SK-N-SH (cell line): ENCODE results near the gene ADAMTS17. TPM values are rescaled to one million over a fixed set of nuclear protein-coding genes. Genes with fewer than 3 reads are reported as not detected.

ENCODE experiments used
- CTCF ChIA-PET: fragments of 300-600, 350-600 bp; formaldehyde crosslinking; extraction: SDS; loops from one replicate; lab custom pipeline; 2021; lab: Yijun Ruan, JAX
- POLR2A ChIA-PET: fragments of 350-600 bp; sonication (Branson Sonifier 250); formaldehyde crosslinking; extraction: SDS; loops from one replicate; lab custom pipeline; 2020; ENCODE audit warnings: antibody characterized with exemption, inconsistent platforms; lab: Yijun Ruan, JAX
- DNase-seq: peaks from one replicate; pipeline ENCODE4 v3.0.0; 2012
- H2AFZ ChIP-seq: fragments of 200-600 bp; sonication (generic); 2 replicates; pipeline ENCODE4 v1.8.1; 2016; ENCODE audit warnings: antibody characterized with exemption, mild to moderate bottlenecking, low read depth
- H3F3A ChIP-seq: fragments of 200-600 bp; sonication (generic); replicated peaks from 2 replicates; pipeline ENCODE3; 2016; ENCODE audit warnings: antibody characterized with exemption, mild to moderate bottlenecking; ENCODE audit not compliant: insufficient read depth
- H3K27ac ChIP-seq, 2 experiments: fragments of 200-500 bp in 1 of 2; fragments of 200-600 bp in 1 of 2; sonication (Bioruptor generic) in 1 of 2; sonication (generic), shearing (Covaris generic) in 1 of 2; 2 replicates each; pipeline versions ENCODE4 v1.5.1 to v1.6.1; 2014 to 2016; ENCODE audit warnings: low read depth in 2 of 2, inconsistent platforms in 1 of 2, low read length in 1 of 2, mild to moderate bottlenecking in 1 of 2, mixed read lengths in 1 of 2
- H3K27me3 ChIP-seq: fragments of 200-600 bp; sonication (generic), shearing (Covaris generic); 2 replicates; pipeline ENCODE4 v1.6.1; 2016; ENCODE audit warnings: mixed run types; ENCODE audit not compliant: insufficient read depth
- H3K36me3 ChIP-seq, 2 experiments: fragments of 200-500 bp in 1 of 2; fragments of 200-600 bp in 1 of 2; sonication (Bioruptor generic) in 1 of 2; sonication (generic) in 1 of 2; replicated peaks in 1 of 2; 2 replicates each; pipeline versions ENCODE3 to v1.5.1; 2014 to 2016; ENCODE audit warnings: low read length in 1 of 2, mild to moderate bottlenecking in 1 of 2; ENCODE audit not compliant: insufficient read depth in 2 of 2, control insufficient read depth in 1 of 2
- H3K4me1 ChIP-seq, 2 experiments: fragments of 200-500 bp in 1 of 2; fragments of 200-600 bp in 1 of 2; sonication (Bioruptor generic) in 1 of 2; sonication (generic), shearing (Covaris generic) in 1 of 2; 2 replicates each; pipeline versions ENCODE4 v1.5.1 to v1.6.1; 2014 to 2016; ENCODE audit warnings: low read depth in 1 of 2, low read length in 1 of 2, mixed run types in 1 of 2; ENCODE audit not compliant: insufficient read depth in 2 of 2, control insufficient read depth in 1 of 2
- H3K4me2 ChIP-seq: fragments of 200-600 bp; sonication (generic), shearing (Covaris generic); 2 replicates; pipeline ENCODE4 v1.6.1; 2017; ENCODE audit warnings: mixed run types
- H3K4me3 ChIP-seq, 2 experiments: fragments of 200-500 bp in 1 of 2; fragments of 200-600 bp in 1 of 2; sonication (Bioruptor generic) in 1 of 2; sonication (generic), shearing (Covaris generic) in 1 of 2; 2 replicates each; pipeline versions ENCODE4 v1.5.1 to v1.8.1; 2014 to 2016; ENCODE audit warnings: low read depth in 2 of 2, inconsistent platforms in 1 of 2, low read length in 1 of 2, mild to moderate bottlenecking in 1 of 2, mixed read lengths in 1 of 2, moderate library complexity in 1 of 2
- H3K79me2 ChIP-seq: fragments of 200-600 bp; sonication (generic); 2 replicates; pipeline ENCODE4 v1.8.1; 2017; ENCODE audit warnings: mild to moderate bottlenecking; ENCODE audit not compliant: insufficient read depth
- H3K9ac ChIP-seq: fragments of 200-600 bp; sonication (generic); 2 replicates; pipeline ENCODE4 v1.6.1; 2017; ENCODE audit warnings: mixed run types
- H3K9me2 ChIP-seq: fragments of 200-600 bp; sonication (generic); 2 replicates; pipeline ENCODE4 v1.6.1; 2017; ENCODE audit warnings: mixed run types
- H3K9me3 ChIP-seq: fragments of 200-600 bp; sonication (generic); 2 replicates; pipeline ENCODE4 v1.6.1; 2017; ENCODE audit warnings: mixed run types, mild to moderate bottlenecking, moderate library complexity
- H4K20me1 ChIP-seq: fragments of 200-600 bp; sonication (generic); 2 replicates; pipeline ENCODE4 v1.6.1; 2017; ENCODE audit warnings: mild to moderate bottlenecking, mixed run types; ENCODE audit not compliant: insufficient read depth
- CHD2 ChIP-seq: fragments of 150-350 bp; IDR thresholded peaks from 2 replicates; pipeline ENCODE4 v1.6.1; 2018; ENCODE audit warnings: low read length; ENCODE audit not compliant: partially characterized antibody
- CTCF ChIP-seq: fragments of 200-600 bp; sonication (generic); IDR thresholded peaks from 2 replicates; pipeline ENCODE4 v1.6.1; 2017; ENCODE audit warnings: antibody characterized with exemption, mild to moderate bottlenecking, moderate library complexity
- EZH2phosphoT487 ChIP-seq: fragments of 200-600 bp; sonication (generic); IDR thresholded peaks from 2 replicates; pipeline ENCODE4 v1.6.1; 2017; ENCODE audit warnings: low read depth, mixed run types, mild to moderate bottlenecking, antibody characterized with exemption, moderate library complexity, borderline replicate concordance
- FOSL2 ChIP-seq: IDR thresholded peaks from 2 replicates; pipeline ENCODE4 v1.4.0; 2012; ENCODE audit warnings: low read depth, mild to moderate bottlenecking, moderate library complexity, borderline replicate concordance
- FOXM1 ChIP-seq: IDR thresholded peaks from 2 replicates; pipeline ENCODE4 v1.4.0; 2012; ENCODE audit warnings: low read depth, mild to moderate bottlenecking
- GABPA ChIP-seq: IDR thresholded peaks from 2 replicates; pipeline ENCODE4 v1.4.0; 2012; ENCODE audit warnings: low read depth, mild to moderate bottlenecking
- GATA2 ChIP-seq: sonication (generic); formaldehyde crosslinking; IDR thresholded peaks from 2 replicates; pipeline ENCODE4 v1.5.0; 2020; ENCODE audit warnings: mild to moderate bottlenecking, missing genetic modification reagents
- IRF3 ChIP-seq: fragments of 150-350 bp; IDR thresholded peaks from 2 replicates; pipeline ENCODE4 v1.6.1; 2016; ENCODE audit warnings: mild to moderate bottlenecking, low read depth, low read length
- MEF2A ChIP-seq: IDR thresholded peaks from 2 replicates; pipeline ENCODE4 v1.4.0; 2012; ENCODE audit warnings: low read depth, borderline replicate concordance
- MXI1 ChIP-seq: IDR thresholded peaks from 2 replicates; pipeline ENCODE4 v1.6.1; 2012; ENCODE audit warnings: mild to moderate bottlenecking, low read depth, low read length, improper control_type of control experiment
- NFIC ChIP-seq: IDR thresholded peaks from 2 replicates; pipeline ENCODE4 v1.4.0; 2012; ENCODE audit warnings: borderline replicate concordance
- NRF1 ChIP-seq: IDR thresholded peaks from 2 replicates; pipeline ENCODE4 v1.6.1; 2012; ENCODE audit warnings: low read depth, mild to moderate bottlenecking, low read length
- PBX3 ChIP-seq: IDR thresholded peaks from 2 replicates; pipeline ENCODE4; 2012
- POLR2AphosphoS5 ChIP-seq: IDR thresholded peaks from 2 replicates; pipeline ENCODE4 v1.6.1; 2012; ENCODE audit warnings: low read depth, low read length
- RAD21 ChIP-seq: IDR thresholded peaks from 2 replicates; pipeline ENCODE4 v1.6.1; 2012; ENCODE audit warnings: mild to moderate bottlenecking, low read length
- RXRA ChIP-seq: IDR thresholded peaks from 2 replicates; pipeline ENCODE4 v1.4.0; 2012; ENCODE audit warnings: low read depth, mild to moderate bottlenecking, borderline replicate concordance
- SMC3 ChIP-seq: IDR thresholded peaks from 2 replicates; pipeline ENCODE4 v1.6.1; 2012; ENCODE audit warnings: low read depth, low read length, improper control_type of control experiment
- TAF1 ChIP-seq: IDR thresholded peaks from 2 replicates; pipeline ENCODE4 v1.6.1; 2012; ENCODE audit warnings: low read depth, mild to moderate bottlenecking, low read length, moderate library complexity, borderline replicate concordance
- TCF12 ChIP-seq: IDR thresholded peaks from 2 replicates; pipeline ENCODE4 v1.4.0; 2012
- TEAD4 ChIP-seq: IDR thresholded peaks from 2 replicates; pipeline ENCODE4 v1.4.0; 2012; ENCODE audit warnings: mild to moderate bottlenecking, borderline replicate concordance; ENCODE audit not compliant: insufficient read depth
- USF2 ChIP-seq: fragments of 150-350 bp; IDR thresholded peaks from 2 replicates; pipeline ENCODE4 v1.6.1; 2017; ENCODE audit warnings: antibody characterized with exemption, low read length, low read depth, borderline replicate concordance
- YY1 ChIP-seq: IDR thresholded peaks from 2 replicates; pipeline ENCODE4 v1.4.0; 2012; ENCODE audit warnings: low read depth, mild to moderate bottlenecking
- WGBS: methylation state at CpG from one replicate; pipeline ENCODE4 v1.1.6; 2017; ENCODE audit warnings: low lambda C conversion rate; 5-methylcytosine and 5-hydroxymethylcytosine counted together
- polyA plus RNA-seq, 3 experiments: library from polyadenylated mRNA; depleted of rRNA; stranded (reverse); fragments of >200 nt; gene quantifications; 2 replicates each; pipeline ENCODE4 v1.2.3, GENCODE V29; 2012

ADAMTS17 gene
- polyA plus RNA-seq, 1 of the 3 experiments (the other 2 are of a cell fraction), result not detected

GRCh38 chr15:100111125-100112060 lies 230.4 kb downstream of the ADAMTS17 start:
- TF ChIP-seq NFIC (no peak), PBX3 (no peak), RXRA (no peak), MXI1 (no peak), SMC3 (no peak), FOXM1 (no peak)
- H3K4me1 ChIP-seq, result peaks cover 0 to 34% of the 10 kb centered on the region in 2 experiments; a peak in 1 of 4 replicates
- no peak for DNase-seq
- no peak overlapping the region for H3K27ac ChIP-seq
- H3K9ac ChIP-seq, result no peak overlapping the region
- no peaks in the 10 kb centered on the region for H3K9me3 ChIP-seq
- WGBS, result 15% methylated on average over 14 of the region's 15 CpGs
- no peaks in the 10 kb centered on the region for H3K9me2 ChIP-seq
- H3K27me3 ChIP-seq, result no peaks in the 10 kb centered on the region
- no peaks in the 10 kb centered on the region for H3F3A ChIP-seq
- no peaks in the 10 kb centered on the region for H3K36me3 ChIP-seq
- ChIA-PET POLR2A (no interaction called here), CTCF (interaction anchor here (1.3 to 6.6 kb wide), 2 partner anchors 227 to 228 kb away, joined by 3 to 50 read pairs; no protein-coding TSS in a partner anchor)
- H3K4me2 ChIP-seq, result no peak overlapping the region
- no peaks in the 10 kb centered on the region for H4K20me1 ChIP-seq
- H3K79me2 ChIP-seq, result no peaks in the 10 kb centered on the region
- H2AFZ ChIP-seq, result no peak overlapping the region
- no peak overlapping the region for H3K4me3 ChIP-seq

GRCh38 chr15:100109486-100110035 lies 232.2 kb downstream of the ADAMTS17 start:
- CTCF ChIA-PET, result interaction anchor here (1.0 to 6.6 kb wide), 2 partner anchors 181 to 229 kb away, joined by 3 to 50 read pairs; no protein-coding TSS in a partner anchor
- WGBS, result 64% methylated on average over 12 of the region's 14 CpGs
- POLR2A ChIA-PET, result no interaction called here
- TF ChIP-seq NRF1, result no peak
- no peak for TF ChIP-seq USF2
- TF ChIP-seq CTCF, result no peak
- TF ChIP-seq SMC3, result no peak
- no peak for TF ChIP-seq GATA2 (CRISPR knock-in tag)
- no peak for TF ChIP-seq NFIC
- no peak for TF ChIP-seq FOSL2
- no peak for TF ChIP-seq EZH2phosphoT487
- TF ChIP-seq IRF3, result no peak
- no peak for TF ChIP-seq YY1
- TF ChIP-seq FOXM1, result no peak
- no peak for TF ChIP-seq MEF2A
- TF ChIP-seq CHD2, result no peak
- TF ChIP-seq TEAD4, result no peak
- TF ChIP-seq TCF12, result no peak
- no peak for TF ChIP-seq GABPA
- TF ChIP-seq TAF1, result no peak
- no peak for TF ChIP-seq POLR2AphosphoS5
- TF ChIP-seq RAD21, result no peak

More at GRCh38 chr15:100109486-100110035, 232.2 kb downstream of the ADAMTS17 start:
- Histone ChIP-seq H3K27me3 (no peaks in the 10 kb centered on the region), H3K4me3 (no peak overlapping the region), H4K20me1 (no peaks in the 10 kb centered on the region), H3K9me3 (no peaks in the 10 kb centered on the region), H3K9ac (no peak overlapping the region), H3K79me2 (no peaks in the 10 kb centered on the region), H3K4me2 (no peak overlapping the region), H3K36me3 (no peaks in the 10 kb centered on the region), H3F3A (no peaks in the 10 kb centered on the region), H3K4me1 (peaks cover 0 to 36% of the 10 kb centered on the region in 2 experiments; a peak in 1 of 4 replicates), H3K27ac (no peak overlapping the region), H2AFZ (no peak overlapping the region), H3K9me2 (no peaks in the 10 kb centered on the region)
- no peak for DNase-seq
